ENCODE data around the gene MAPK6. TPM values are rescaled to one million over a fixed set of nuclear protein-coding genes. Genes with fewer than 3 reads are reported as not detected.

The MAPK6 gene
- total and polyA plus RNA-seq, 2 of the 8 experiments (the other 6 are each of a cell fraction or from before 2014, with no cell fraction given) = 22.6 to 108 TPM

- POLR2A ChIA-PET (ENCODE audit: partially characterized antibody) = interaction anchor here (1.0 to 3.1 kb wide), 3 partner anchors 9 to 97 kb away, joined by 3 to 12 read pairs (median 3); partner anchors contain the start of gene LEO1
Observed at GRCh38 chr15:52068004-52068615, 49.1 kb downstream of the MAPK6 start.

More at GRCh38 chr15:52068004-52068615, 49.1 kb downstream of the MAPK6 start:
- Histone ChIP-seq H2BK5ac (ENCODE audit: low read depth, low read length) (no peak overlapping the region), H3K4ac (replicated peaks; ENCODE audit: insufficient read length, low read depth, low read length) (no peak overlapping the region), H3K18ac (ENCODE audit: extremely low read depth, low read length) (no peak overlapping the region), H3K9ac (replicated peaks in 1 of 4; ENCODE audit: extremely low read depth in 1 of 4, low read depth in 3 of 4, low read length in 3 of 4) (no peak overlapping the region), H3K4me2 (ENCODE audit: insufficient read depth in 1 of 2, low read depth in 2 of 2, low read length in 2 of 2) (no peak overlapping the region), H3K23me2 (ENCODE audit: low read depth, low read length) (no peaks in the 10 kb centered on the region), H3K27ac (ENCODE audit: low read depth, low read length) (no peak overlapping the region), H2BK15ac (ENCODE audit: low read length) (no peak overlapping the region), H3K23ac (ENCODE audit: insufficient read length) (no peak overlapping the region), H3K36me3 (ENCODE audit: control insufficient read depth in 2 of 4, insufficient read depth in 4 of 4, low read length in 3 of 4) (peaks cover 0 to 18% (median 8%) of the 10 kb centered on the region in 4 experiments; a peak in 5 of 8 replicates), H3K14ac (ENCODE audit: insufficient read length) (no peak overlapping the region), H3K79me1 (ENCODE audit: low read depth, low read length) (no peaks in the 10 kb centered on the region), H3K56ac (replicated peaks; ENCODE audit: insufficient read length, low read depth, low read length) (no peak overlapping the region), H3K27me3 (replicated peaks in 1 of 4; ENCODE audit: control insufficient read depth in 3 of 4, extremely low read depth in 1 of 4, insufficient read depth in 3 of 4, low read length in 3 of 4) (no peaks in the 10 kb centered on the region), H2BK20ac (ENCODE audit: low read length) (no peak overlapping the region), H2BK120ac (replicated peaks; ENCODE audit: low read depth, low read length) (no peak overlapping the region), H2AFZ (ENCODE audit: low read length) (no peak overlapping the region), H3K9me3 (ENCODE audit: insufficient read depth in 2 of 2, low read depth in 1 of 2, low read length in 1 of 2) (no peaks in the 10 kb centered on the region), H4K91ac (replicated peaks; ENCODE audit: insufficient read length, low read length) (no peak overlapping the region), H2BK12ac (ENCODE audit: low read depth, low read length) (no peak overlapping the region), H4K5ac (ENCODE audit: insufficient read length, low read depth, low read length) (no peak overlapping the region), H2AK5ac (ENCODE audit: low read depth, low read length) (no peak overlapping the region), H3K4me3 (ENCODE audit: extremely low read depth in 1 of 4, insufficient read depth in 2 of 4, low read depth in 3 of 4, low read length in 4 of 4) (no peak overlapping the region), H3K4me1 (replicated peaks in 1 of 4; ENCODE audit: control insufficient read depth in 3 of 4, insufficient read depth in 4 of 4, low read length in 3 of 4) (peaks cover 0 to 2% (median 0%) of the 10 kb centered on the region in 4 experiments; a peak in 1 of 7 replicates), H3K79me2 (ENCODE audit: control insufficient read depth in 1 of 2, insufficient read depth in 2 of 2, low read length in 2 of 2) (no peaks in the 10 kb centered on the region), H4K8ac (ENCODE audit: extremely low read depth, insufficient read depth, low read length) (no peak overlapping the region), H4K20me1 (replicated peaks in 1 of 2; ENCODE audit: control insufficient read depth in 1 of 2, insufficient read depth in 2 of 2, low read length in 2 of 2) (no peaks in the 10 kb centered on the region)
- FAIRE-seq = no peak
- no peak for DNase-seq (ENCODE audit: low read depth in 1 of 2, low spot score in 2 of 2)
- CTCF ChIA-PET (ENCODE audit: partially characterized antibody) = interaction anchor here (0.9 to 7.1 kb wide), 5 partner anchors 11 to 111 kb away, joined by 3 to 55 read pairs (median 13); no protein-coding TSS in a partner anchor
- 85% methylated on average over 2 of the region's 2 CpGs; no CpG with 5 or more reads in 1 of the 2 experiments for WGBS, 2 experiments (ENCODE audit: extremely low coverage in 1 of 2, insufficient coverage in 1 of 2, insufficient read length in 1 of 2, insufficient replicate concordance in 2 of 2, low coverage in 1 of 2, low lambda C conversion rate in 2 of 2, missing lambda C conversion rate in 1 of 2)
- no peak for TF ChIP-seq SP1 (IDR thresholded peaks at IDR 0.05; ENCODE audit: low read depth, low read length)

Data from H1 (cell line).